T-helper 2 cell (primary cell): ENCODE results near the gene FGF12.

Source experiments
- DNase-seq, 5 experiments: peaks; one replicate each; pipeline versions ENCODE4 v3.0.0 to v3.0.0-alpha.2; 2012 to 2022

Gene FGF12

GRCh38 chr3:192253138-192253887 is 474.0 kb downstream of the FGF12 start:
- no peak for DNase-seq

GRCh38 chr3:192249516-192249915 is 477.8 kb downstream of the FGF12 start:
- no peak for DNase-seq

GRCh38 chr3:192246847-192247559 is 480.3 kb downstream of the FGF12 start:
- DNase-seq: no peak

- no peak for DNase-seq
Observed at GRCh38 chr3:192244591-192244990, 482.8 kb downstream of the FGF12 start.

GRCh38 chr3:192239956-192240355 is 487.4 kb downstream of the FGF12 start:
- no peak for DNase-seq

- DNase-seq: peak in 1 of 5 experiments; percentile 2
Observed at GRCh38 chr3:192237992-192238608, 489.2 kb downstream of the FGF12 start.

- DNase-seq: no peak
Observed at GRCh38 chr3:192229866-192230265, 497.5 kb downstream of the FGF12 start.

GRCh38 chr3:192224634-192225155 is 502.6 kb downstream of the FGF12 start:
- DNase-seq: no peak

GRCh38 chr3:192223815-192224214 is 503.5 kb downstream of the FGF12 start:
- no peak for DNase-seq

GRCh38 chr3:192220915-192221314 is 506.4 kb downstream of the FGF12 start:
- no peak for DNase-seq

- DNase-seq: no peak
Observed at GRCh38 chr3:192219926-192220325, 507.4 kb downstream of the FGF12 start.

- no peak for DNase-seq
Observed at GRCh38 chr3:192216067-192216466, 511.3 kb downstream of the FGF12 start.

GRCh38 chr3:192212979-192213378 is 514.4 kb downstream of the FGF12 start:
- DNase-seq: no peak

GRCh38 chr3:192212335-192212734 is 515.0 kb downstream of the FGF12 start:
- no peak for DNase-seq

- DNase-seq: no peak
Observed at GRCh38 chr3:192207651-192208050, 519.7 kb downstream of the FGF12 start.

- DNase-seq: no peak
Observed at GRCh38 chr3:192207239-192207638, 520.1 kb downstream of the FGF12 start.

- DNase-seq: no peak
Observed at GRCh38 chr3:192194085-192194484, 533.3 kb downstream of the FGF12 start.

- peak in 1 of 5 experiments; percentile 38 for DNase-seq
Observed at GRCh38 chr3:192188218-192188835, 539.0 kb downstream of the FGF12 start.

GRCh38 chr3:192187485-192188051 is 539.8 kb downstream of the FGF12 start:
- no peak for DNase-seq

GRCh38 chr3:192186498-192186897 is 540.8 kb downstream of the FGF12 start:
- no peak for DNase-seq

- DNase-seq: no peak
Observed at GRCh38 chr3:192186045-192186444, 541.3 kb downstream of the FGF12 start.

GRCh38 chr3:192183109-192183508 is 544.2 kb downstream of the FGF12 start:
- no peak for DNase-seq

GRCh38 chr3:192181151-192181550 is 546.2 kb downstream of the FGF12 start:
- DNase-seq: no peak
